Measurements from ENCODE around the gene SGMS1. TPM values are rescaled to one million over a fixed set of nuclear protein-coding genes. Genes with fewer than 3 reads are reported as not detected.

Gene SGMS1
- total and polyA plus RNA-seq, 2 experiments from 2014 or later: 15.0 to 34.7 TPM

DNA sequence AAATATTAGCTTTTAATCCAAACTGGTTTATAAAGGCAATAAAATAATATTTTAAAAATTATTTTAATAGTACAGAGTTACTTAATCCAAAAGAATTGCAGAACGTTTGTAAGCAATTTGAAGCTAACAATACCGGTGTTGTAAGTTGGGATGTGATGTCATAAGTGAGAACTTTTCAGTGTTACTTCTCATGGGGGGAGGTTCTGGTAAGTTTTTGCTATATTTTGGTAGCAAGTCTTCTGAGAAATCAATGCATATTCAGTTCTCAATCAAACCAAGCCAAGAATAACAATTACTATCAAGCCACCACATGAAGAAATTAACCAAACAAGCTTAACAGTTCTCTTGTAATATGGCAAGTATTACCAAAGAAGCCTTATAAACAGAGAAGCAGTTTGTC is 225.4 kb downstream of the SGMS1 start:
- H3K27me3 Mint-ChIP-seq (ENCODE audit: insufficient read depth, low read depth, poor library complexity): no peaks in the 10 kb centered on the region

DNA sequence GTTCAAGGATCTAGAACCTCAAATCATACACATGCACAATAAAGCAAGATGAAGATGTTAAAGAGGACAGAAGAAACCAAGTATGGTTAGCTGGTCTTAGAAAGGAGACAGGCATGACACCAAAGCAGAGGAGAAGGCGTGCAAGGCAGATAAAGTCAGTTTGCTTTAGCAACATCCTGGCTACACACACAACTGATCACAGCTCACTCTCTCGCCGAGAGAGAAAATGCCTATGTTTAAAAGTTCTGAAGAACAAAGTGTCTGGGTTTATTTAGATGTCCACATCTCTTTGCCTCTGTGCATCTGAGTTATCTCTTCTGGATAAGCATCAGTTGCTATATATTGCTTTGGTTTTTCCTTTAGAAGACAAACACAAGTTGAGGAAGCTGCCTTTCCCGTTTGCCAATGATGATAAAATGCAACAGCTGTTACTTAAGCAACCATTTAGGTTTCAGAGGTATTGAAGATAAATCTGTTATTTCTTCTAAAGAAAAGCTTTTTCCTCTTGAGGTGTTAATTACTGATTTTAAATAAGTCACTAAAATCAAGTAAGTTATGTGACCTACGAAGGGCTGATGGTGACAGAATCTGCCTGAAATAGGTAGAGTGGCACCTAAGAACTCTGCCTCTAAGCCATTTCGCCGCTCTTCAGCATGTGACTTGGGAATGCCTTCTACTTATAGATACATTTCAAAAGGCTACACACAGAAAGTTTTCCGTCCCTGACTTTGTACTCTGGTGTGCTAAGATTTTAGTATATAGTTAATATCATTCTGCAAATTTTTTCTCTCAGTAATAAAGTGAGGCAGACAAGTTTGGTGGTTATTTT is 226.2 kb downstream of the SGMS1 start:
- Histone ChIP-seq H2AFZ (no peak overlapping the region), H3F3A (replicated peaks; ENCODE audit: low read depth) (no peaks in the 10 kb centered on the region), H3K27ac (ENCODE audit: low read depth) (no peak overlapping the region), H3K36me3 (ENCODE audit: insufficient read depth) (no peaks in the 10 kb centered on the region), H3K27me3 (ENCODE audit: insufficient read depth) (no peaks in the 10 kb centered on the region), H3K4me2 (no peak overlapping the region), H3K9me2 (ENCODE audit: insufficient read depth) (no peaks in the 10 kb centered on the region), H4K20me1 (replicated peaks; ENCODE audit: insufficient read depth) (no peaks in the 10 kb centered on the region), H3K4me3 (no peak overlapping the region), H3K4me1 (ENCODE audit: insufficient read depth) (no peaks in the 10 kb centered on the region), H3K79me2 (replicated peaks; ENCODE audit: insufficient read depth) (no peaks in the 10 kb centered on the region; the same call in none of the 2 replicates)
- H3K9me3 Mint-ChIP-seq: no peaks in the 10 kb centered on the region
- H3K4me3 Mint-ChIP-seq: no peak overlapping the region
- peaks cover 21% of the 10 kb centered on the region for H3K4me1 Mint-ChIP-seq
- no peaks in the 10 kb centered on the region for H3K27me3 Mint-ChIP-seq (ENCODE audit: insufficient read depth, low read depth, poor library complexity)
- no peaks in the 10 kb centered on the region for H3K36me3 Mint-ChIP-seq (ENCODE audit: low read depth)
- ATAC-seq (no peak), DNase-seq (ENCODE audit: low spot score) (no peak)
- no peak overlapping the region for H3K27ac Mint-ChIP-seq
- no peak for TF ChIP-seq EZH2 (IDR thresholded peaks at IDR 0.05; ENCODE audit: low read depth, unreplicated experiment)
- no peak for TF ChIP-seq ZNF114 (CRISPR knock-in tag; IDR thresholded peaks at IDR 0.05)
- TF ChIP-seq JUNB (IDR thresholded peaks at IDR 0.05; ENCODE audit: unreplicated experiment): no peak
- no peak for TF ChIP-seq EZH2phosphoT487 (IDR thresholded peaks at IDR 0.05; ENCODE audit: unreplicated experiment)
- no peak for TF ChIP-seq POLR2AphosphoS5 (IDR thresholded peaks at IDR 0.05; ENCODE audit: low read depth)
- TF ChIP-seq ETS1 (IDR thresholded peaks at IDR 0.05): no peak
- TF ChIP-seq STAT1 (IDR thresholded peaks at IDR 0.05; ENCODE audit: unreplicated experiment): no peak
- TF ChIP-seq CREB1 (CRISPR knock-in tag; IDR thresholded peaks at IDR 0.05; ENCODE audit: low read depth): no peak
- no peak for TF ChIP-seq ZNF331 (CRISPR knock-in tag; IDR thresholded peaks at IDR 0.05; ENCODE audit: low read depth)

More for the DNA sequence above, 225.4 kb downstream of the SGMS1 start:
- Histone ChIP-seq H4K20me1 (replicated peaks; ENCODE audit: insufficient read depth) (no peaks in the 10 kb centered on the region), H3K4me1 (ENCODE audit: insufficient read depth) (no peaks in the 10 kb centered on the region), H3K36me3 (ENCODE audit: insufficient read depth) (no peaks in the 10 kb centered on the region), H3K4me2 (no peak overlapping the region), H3K27me3 (ENCODE audit: insufficient read depth) (no peaks in the 10 kb centered on the region), H3K79me2 (replicated peaks; ENCODE audit: insufficient read depth) (peaks cover 5% of the 10 kb centered on the region; the same call in 1 of the 2 replicates), H2AFZ (no peak overlapping the region), H3K4me3 (no peak overlapping the region), H3F3A (replicated peaks; ENCODE audit: low read depth) (no peaks in the 10 kb centered on the region), H3K9me2 (ENCODE audit: insufficient read depth) (no peaks in the 10 kb centered on the region), H3K27ac (ENCODE audit: low read depth) (no peak overlapping the region)
- H3K9me3 Mint-ChIP-seq: no peaks in the 10 kb centered on the region
- no peaks in the 10 kb centered on the region for H3K36me3 Mint-ChIP-seq (ENCODE audit: low read depth)
- H3K4me3 Mint-ChIP-seq: no peak overlapping the region
- TF ChIP-seq ETS1 (IDR thresholded peaks at IDR 0.05) (no peak), ZNF331 (CRISPR knock-in tag; IDR thresholded peaks at IDR 0.05; ENCODE audit: low read depth) (no peak), JUNB (IDR thresholded peaks at IDR 0.05; ENCODE audit: unreplicated experiment) (no peak), ZNF114 (CRISPR knock-in tag; IDR thresholded peaks at IDR 0.05) (no peak), POLR2AphosphoS5 (IDR thresholded peaks at IDR 0.05; ENCODE audit: low read depth) (no peak), EZH2 (IDR thresholded peaks at IDR 0.05; ENCODE audit: low read depth, unreplicated experiment) (no peak), CTCF (conservative IDR thresholded peaks at IDR 0.05; ENCODE audit: low read depth in 2 of 2) (no peak), NANOG (IDR thresholded peaks at IDR 0.05; ENCODE audit: borderline replicate concordance) (no peak)
- ATAC-seq (no peak), DNase-seq (ENCODE audit: low spot score) (no peak)
- H3K27ac Mint-ChIP-seq: no peak overlapping the region
- peaks cover 21% of the 10 kb centered on the region for H3K4me1 Mint-ChIP-seq
